SHP77 treated with DMSO at 0.1 percent for 48 hours (cell line): ENCODE measurements around the gene ZMAT5.
A peak's percentile ranks its signal among the peaks of the same experiment; 100 is the strongest.

ENCODE experiments used
- DNase-seq: peaks from one replicate; lab custom pipeline; 2025; lab: John Stamatoyannopoulos, UW

The ZMAT5 gene

GRCh38 chr22:29766632-29767170 lies at the start of gene ZMAT5:
Gene ZMAT5, minus strand, starts transcription at chr22:29767007. Its CDS starts 18,463 bp downstream, at chr22:29748544.
- peak; percentile 89 for DNase-seq

- DNase-seq: no peak
Measured at GRCh38 chr22:29816539-29816938, 49.7 kb upstream of the ZMAT5 start.

GRCh38 chr22:29816128-29816527 lies 49.3 kb upstream of the ZMAT5 start:
- DNase-seq: no peak

- DNase-seq: no peak
Measured at GRCh38 chr22:29815580-29815979, 48.8 kb upstream of the ZMAT5 start.

GRCh38 chr22:29814003-29814402 lies 47.2 kb upstream of the ZMAT5 start:
- DNase-seq: no peak

GRCh38 chr22:29813563-29813962 lies 46.8 kb upstream of the ZMAT5 start:
- DNase-seq: no peak

- DNase-seq: no peak
Measured at GRCh38 chr22:29813126-29813525, 46.3 kb upstream of the ZMAT5 start.

GRCh38 chr22:29811377-29811776 lies 44.6 kb upstream of the ZMAT5 start:
- no peak for DNase-seq

GRCh38 chr22:29810216-29810615 lies 43.4 kb upstream of the ZMAT5 start:
- no peak for DNase-seq

- no peak for DNase-seq
Measured at GRCh38 chr22:29806196-29806595, 39.4 kb upstream of the ZMAT5 start.

GRCh38 chr22:29804985-29805384 lies 38.2 kb upstream of the ZMAT5 start:
- DNase-seq: no peak

GRCh38 chr22:29803190-29803589 lies 36.4 kb upstream of the ZMAT5 start:
- DNase-seq: no peak

- no peak for DNase-seq
Measured at GRCh38 chr22:29801796-29802195, 35.0 kb upstream of the ZMAT5 start.

GRCh38 chr22:29801153-29801552 lies 34.3 kb upstream of the ZMAT5 start:
- DNase-seq: no peak

- no peak for DNase-seq
Measured at GRCh38 chr22:29799217-29799680, 32.4 kb upstream of the ZMAT5 start.

- DNase-seq: no peak
Measured at GRCh38 chr22:29798801-29799200, 32.0 kb upstream of the ZMAT5 start.

- DNase-seq: no peak
Measured at GRCh38 chr22:29798318-29798717, 31.5 kb upstream of the ZMAT5 start.

GRCh38 chr22:29797351-29797750 lies 30.5 kb upstream of the ZMAT5 start:
- DNase-seq: no peak

GRCh38 chr22:29795663-29796062 lies 28.9 kb upstream of the ZMAT5 start:
- no peak for DNase-seq

GRCh38 chr22:29793396-29793795 lies 26.6 kb upstream of the ZMAT5 start:
- DNase-seq: no peak

- no peak for DNase-seq
Measured at GRCh38 chr22:29790061-29790460, 23.3 kb upstream of the ZMAT5 start.

- no peak for DNase-seq
Measured at GRCh38 chr22:29788339-29789279, 21.8 kb upstream of the ZMAT5 start.

- no peak for DNase-seq
Measured at GRCh38 chr22:29787371-29787980, 20.7 kb upstream of the ZMAT5 start.
